Prostate gland (tissue), 1 donor: ENCODE measurements around the gene PRSS56.

Experiments used
- POLR2A ChIP-seq: fragments of 450-650 bp; IDR thresholded peaks from one replicate; pipeline ENCODE4 v1.6.1; 2016; ENCODE audit warnings: antibody characterized with exemption, mild to moderate bottlenecking
- POLR2AphosphoS5 ChIP-seq: sonication (generic); formaldehyde crosslinking; IDR thresholded peaks from one replicate; pipeline ENCODE4 v1.6.1; 2017; ENCODE audit warnings: antibody characterized with exemption

GRCh38 chr2:232476045-232476444, 44.1 kb upstream of the PRSS56 start:
- TF ChIP-seq POLR2A: no peak
- TF ChIP-seq POLR2AphosphoS5: no peak
